MCF 10A (cell line): Measurements from ENCODE around the gene THSD7B. TPM values are rescaled to one million over a fixed set of nuclear protein-coding genes. Genes with fewer than 3 reads are reported as not detected.

Experiments used
- BruUV-seq: library from RNA; stranded (reverse); fragments of 400-500 nt; replicated peaks from 2 replicates; lab custom pipeline; 2021; lab: Mats Ljungman, UMichigan
- CTCF ChIA-PET: fragments of 300-600 bp; sonication (Branson Sonifier 250); formaldehyde crosslinking; extraction: SDS; loops from one replicate; lab custom pipeline; 2021; ENCODE audit warnings: antibody characterized with exemption, inconsistent platforms; lab: Yijun Ruan, JAX
- POLR2A ChIA-PET: fragments of 300-600, 350-650 bp; sonication (Branson Sonifier 250); formaldehyde crosslinking; extraction: SDS; loops from one replicate; lab custom pipeline; 2020; ENCODE audit warnings: antibody characterized with exemption, inconsistent platforms; lab: Yijun Ruan, JAX
- DNase-seq: peaks from one replicate; pipeline ENCODE4 v3.0.0-alpha.2; 2018; ENCODE audit not compliant: unreplicated experiment
- H3K27ac Mint-ChIP-seq: one replicate; pipeline ENCODE4 v1.8.0; 2022; ENCODE audit warnings: mild to moderate bottlenecking, low read depth, mixed read lengths; ENCODE audit not compliant: unreplicated experiment
- H3K27me3 Mint-ChIP-seq: one replicate; pipeline ENCODE4 v1.8.0; 2022; ENCODE audit warnings: mixed read lengths; ENCODE audit not compliant: insufficient read depth, unreplicated experiment
- H3K36me3 Mint-ChIP-seq: one replicate; pipeline ENCODE4 v1.8.0; 2022; ENCODE audit warnings: mild to moderate bottlenecking, moderate library complexity, mixed read lengths; ENCODE audit not compliant: insufficient read depth, unreplicated experiment
- H3K4me1 Mint-ChIP-seq: one replicate; pipeline ENCODE4 v1.8.0; 2022; ENCODE audit warnings: mixed read lengths; ENCODE audit not compliant: insufficient read depth, unreplicated experiment
- H3K4me3 Mint-ChIP-seq: one replicate; pipeline ENCODE4 v1.8.0; 2022; ENCODE audit warnings: mild to moderate bottlenecking, moderate library complexity, mixed read lengths; ENCODE audit not compliant: unreplicated experiment
- H3K9me3 Mint-ChIP-seq: one replicate; pipeline ENCODE4 v1.8.0; 2022; ENCODE audit warnings: mixed read lengths; ENCODE audit not compliant: unreplicated experiment
- intact Hi-C: fragments of 100-400 bp; cut with micrococcal nuclease; formaldehyde crosslinking; loops from 2 replicates; pipeline ENCODE4 v1.14.1; 2022
- total RNA-seq: library from RNA; stranded (reverse); gene quantifications from 2 replicates; pipeline ENCODE4 v1.2.3, GENCODE V29; 2022
- TF ChIP-seq, protein P1 (sequence below): fragments of 200-600 bp; IDR thresholded peaks from one replicate; pipeline ENCODE4 v1.8.0; 2022; ENCODE audit warnings: antibody characterized with exemption, mild to moderate bottlenecking; ENCODE audit not compliant: unreplicated experiment

THSD7B gene
- total RNA-seq, 1 experiment from 2014 or later = not detected

DNA sequence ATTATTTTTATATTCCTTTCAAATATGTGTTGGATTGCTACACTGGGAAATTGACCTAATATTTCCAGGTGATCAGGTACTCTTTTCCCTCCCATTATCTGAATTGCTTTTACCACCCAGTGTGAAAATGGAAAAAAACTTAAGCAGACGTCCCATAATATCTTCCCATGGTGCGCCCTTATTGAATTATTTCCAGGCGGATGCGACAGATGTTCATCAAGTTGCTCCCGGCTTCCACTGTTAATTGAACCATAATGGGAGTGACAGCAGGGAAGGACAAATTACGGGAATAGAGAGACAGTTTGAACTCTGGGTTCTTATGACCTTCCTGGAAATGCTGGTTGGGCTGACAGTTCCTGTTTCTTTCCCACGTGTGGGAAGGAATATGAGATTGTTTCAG is 93.3 kb downstream of the THSD7B start:
- Mint-ChIP-seq H3K36me3 (no peaks in the 10 kb centered on the region), H3K9me3 (no peaks in the 10 kb centered on the region), H3K27ac (no peak overlapping the region), H3K4me1 (no peaks in the 10 kb centered on the region), H3K4me3 (no peak overlapping the region), H3K27me3 (no peaks in the 10 kb centered on the region)
- no TSS peak for BruUV-seq
- ChIA-PET CTCF (no interaction called here), POLR2A (no interaction called here)
- TF ChIP-seq, protein P1, sequence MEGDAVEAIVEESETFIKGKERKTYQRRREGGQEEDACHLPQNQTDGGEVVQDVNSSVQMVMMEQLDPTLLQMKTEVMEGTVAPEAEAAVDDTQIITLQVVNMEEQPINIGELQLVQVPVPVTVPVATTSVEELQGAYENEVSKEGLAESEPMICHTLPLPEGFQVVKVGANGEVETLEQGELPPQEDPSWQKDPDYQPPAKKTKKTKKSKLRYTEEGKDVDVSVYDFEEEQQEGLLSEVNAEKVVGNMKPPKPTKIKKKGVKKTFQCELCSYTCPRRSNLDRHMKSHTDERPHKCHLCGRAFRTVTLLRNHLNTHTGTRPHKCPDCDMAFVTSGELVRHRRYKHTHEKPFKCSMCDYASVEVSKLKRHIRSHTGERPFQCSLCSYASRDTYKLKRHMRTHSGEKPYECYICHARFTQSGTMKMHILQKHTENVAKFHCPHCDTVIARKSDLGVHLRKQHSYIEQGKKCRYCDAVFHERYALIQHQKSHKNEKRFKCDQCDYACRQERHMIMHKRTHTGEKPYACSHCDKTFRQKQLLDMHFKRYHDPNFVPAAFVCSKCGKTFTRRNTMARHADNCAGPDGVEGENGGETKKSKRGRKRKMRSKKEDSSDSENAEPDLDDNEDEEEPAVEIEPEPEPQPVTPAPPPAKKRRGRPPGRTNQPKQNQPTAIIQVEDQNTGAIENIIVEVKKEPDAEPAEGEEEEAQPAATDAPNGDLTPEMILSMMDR = no peak
- intact Hi-C loops = no loop called here
- DNase-seq = no peak

DNA sequence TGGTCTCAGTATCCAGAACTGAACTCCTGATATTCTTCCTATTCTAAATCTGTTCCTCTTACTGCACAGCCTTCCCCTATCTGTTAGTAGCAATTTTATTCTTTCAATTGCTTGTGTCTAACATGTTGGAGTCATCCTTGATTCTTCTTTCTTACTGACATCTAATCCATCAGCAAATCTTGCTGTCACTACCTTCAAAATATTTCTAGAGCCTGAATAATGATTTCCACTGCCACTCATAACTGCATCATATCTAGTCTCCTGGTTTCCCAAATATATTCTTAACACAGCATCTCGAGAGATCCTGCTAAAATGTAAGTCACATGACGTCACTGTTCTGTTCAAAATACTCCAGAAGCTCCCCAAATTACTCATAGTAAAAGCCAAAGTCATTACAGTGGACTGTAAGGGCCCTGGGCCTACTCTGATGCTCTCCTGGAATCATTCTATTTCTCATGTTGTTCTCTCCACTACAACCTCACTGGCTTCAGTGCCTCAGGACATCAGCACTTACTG is 95.2 kb downstream of the THSD7B start:
- ChIA-PET POLR2A (no interaction called here), CTCF (no interaction called here)
- H3K4me3 Mint-ChIP-seq = no peak overlapping the region
- H3K27ac Mint-ChIP-seq = no peak overlapping the region
- peaks cover 10% of the 10 kb centered on the region for H3K27me3 Mint-ChIP-seq
- no TSS peak for BruUV-seq
- intact Hi-C loops = no loop called here
- DNase-seq = no peak
- H3K9me3 Mint-ChIP-seq = no peaks in the 10 kb centered on the region
- TF ChIP-seq, protein P1 = no peak
- H3K4me1 Mint-ChIP-seq = no peaks in the 10 kb centered on the region
- no peaks in the 10 kb centered on the region for H3K36me3 Mint-ChIP-seq

DNA sequence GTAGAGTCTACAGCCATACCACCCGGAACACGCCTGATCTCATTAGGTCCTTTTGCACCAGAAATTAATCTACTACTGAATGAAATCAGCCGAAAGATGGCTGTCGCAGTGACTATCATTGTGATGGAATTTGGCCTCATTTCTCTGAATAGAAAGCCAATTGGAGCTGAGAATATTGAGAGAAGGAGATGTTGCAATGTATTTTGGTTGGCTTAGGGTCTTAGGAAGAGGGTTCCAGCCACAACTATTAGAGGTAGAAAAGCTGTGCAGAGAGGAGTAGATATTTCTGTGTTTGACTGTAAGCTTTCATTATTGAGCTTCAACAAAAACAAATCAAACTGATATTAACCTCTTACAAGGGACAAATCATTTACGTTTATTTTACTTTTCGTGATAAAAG is 98.1 kb downstream of the THSD7B start:
- Mint-ChIP-seq H3K27me3 (peaks cover 14% of the 10 kb centered on the region), H3K4me1 (no peaks in the 10 kb centered on the region), H3K27ac (no peak overlapping the region), H3K36me3 (no peaks in the 10 kb centered on the region), H3K9me3 (no peaks in the 10 kb centered on the region), H3K4me3 (no peak overlapping the region)
- TF ChIP-seq, protein P1 = no peak
- ChIA-PET POLR2A (no interaction called here), CTCF (interaction anchor here (1.0 kb wide), 1 partner anchor 12 kb away, joined by 3 read pairs; no protein-coding TSS in a partner anchor)
- intact Hi-C loops = no loop called here
- no peak for DNase-seq
- no TSS peak for BruUV-seq

DNA sequence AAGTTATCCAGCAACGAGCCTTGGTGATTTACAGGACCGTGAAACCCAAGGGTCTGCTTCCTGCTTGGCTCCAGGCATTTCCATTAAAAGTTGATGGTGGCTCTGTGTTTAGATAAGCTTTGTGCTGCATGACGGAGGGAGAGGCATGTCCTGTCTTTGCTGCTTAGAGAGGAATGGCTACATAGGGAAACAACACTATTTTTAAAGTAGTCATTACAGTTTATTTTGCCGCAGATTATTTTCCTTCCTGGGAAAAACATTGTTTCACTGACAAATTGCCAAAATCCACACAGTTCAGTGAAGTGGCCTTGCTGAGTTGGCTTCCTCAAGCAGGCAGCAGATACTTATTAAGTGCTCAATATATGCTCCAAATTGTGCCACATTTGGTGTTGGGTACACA is 98.5 kb downstream of the THSD7B start:
- no TSS peak for BruUV-seq
- H3K36me3 Mint-ChIP-seq = no peaks in the 10 kb centered on the region
- peaks cover 14% of the 10 kb centered on the region for H3K27me3 Mint-ChIP-seq
- POLR2A ChIA-PET = interaction anchor here (0.6 kb wide), 1 partner anchor 758 kb away, joined by 3 read pairs; no protein-coding TSS in a partner anchor
- intact Hi-C loops = no loop called here
- no peak overlapping the region for H3K27ac Mint-ChIP-seq
- no peak overlapping the region for H3K4me3 Mint-ChIP-seq
- H3K9me3 Mint-ChIP-seq = no peaks in the 10 kb centered on the region
- CTCF ChIA-PET = interaction anchor here (1.0 kb wide), 1 partner anchor 12 kb away, joined by 3 read pairs; no protein-coding TSS in a partner anchor
- no peaks in the 10 kb centered on the region for H3K4me1 Mint-ChIP-seq
- TF ChIP-seq, protein P1 = no peak
- no peak for DNase-seq
